Activated CD8-positive, alpha-beta T cell treated with anti-CD3 and anti-CD28 coated beads, Interleukin-2, amount 10 ng/mL, durations not matched to agents 7 days and 5 days (primary cell): ENCODE data around the gene TPRG1. TPM values are rescaled to one million over a fixed set of nuclear protein-coding genes. Genes with fewer than 3 reads are reported as not detected.

Source experiments
- ATAC-seq: fragments of 150-1000 bp; cut with Tn5 transposase; one replicate; pipeline ENCODE4 v1.10.0; 2021; ENCODE audit warnings: moderate library complexity
- CTCF ChIA-PET: fragments of 350-600 bp; sonication (Branson Sonifier 250); formaldehyde crosslinking; loops from one replicate; lab custom pipeline; 2021; ENCODE audit warnings: antibody characterized with exemption; lab: Charles Lee
- POLR2A ChIA-PET: fragments of 350-600 bp; sonication (Branson Sonifier 250); formaldehyde crosslinking; loops from one replicate; lab custom pipeline; 2021; ENCODE audit warnings: antibody characterized with exemption; lab: Charles Lee
- DNase-seq: peaks from one replicate; pipeline ENCODE4 v3.0.0-alpha.2; 2020
- H3K27ac Mint-ChIP-seq: one replicate; pipeline ENCODE4 v1.8.0; 2021; ENCODE audit warnings: mild to moderate bottlenecking, mixed read lengths
- H3K27me3 Mint-ChIP-seq: one replicate; pipeline ENCODE4 v1.8.0; 2021; ENCODE audit warnings: low read depth, mixed read lengths
- H3K36me3 Mint-ChIP-seq: one replicate; pipeline ENCODE4 v1.8.0; 2021; ENCODE audit warnings: low read depth, mixed read lengths
- H3K4me1 Mint-ChIP-seq: one replicate; pipeline ENCODE4 v1.8.0; 2021; ENCODE audit warnings: low read depth, mixed read lengths
- H3K4me3 Mint-ChIP-seq: one replicate; pipeline ENCODE4 v1.8.0; 2021; ENCODE audit warnings: mild to moderate bottlenecking, mixed read lengths
- H3K9me3 Mint-ChIP-seq: one replicate; pipeline ENCODE4 v1.8.0; 2022; ENCODE audit warnings: mixed read lengths; ENCODE audit not compliant: insufficient read depth
- total RNA-seq, 2 experiments: library from RNA; stranded (reverse); gene quantifications; one replicate each; pipeline ENCODE4 v1.2.3, GENCODE V29; 2021

Gene TPRG1
- total RNA-seq, 2 experiments from 2014 or later: 0.86 to 1.0 TPM

GRCh38 chr3:189269365-189269764 lies 97.6 kb downstream of the TPRG1 start:
- Mint-ChIP-seq H3K4me3 (no peak overlapping the region), H3K27ac (no peak overlapping the region), H3K9me3 (no peaks in the 10 kb centered on the region), H3K27me3 (no peaks in the 10 kb centered on the region), H3K36me3 (no peaks in the 10 kb centered on the region), H3K4me1 (peaks cover 7% of the 10 kb centered on the region)
- ChIA-PET CTCF (interaction anchor here (1.1 to 2.3 kb wide), 5 partner anchors 12 to 679 kb away, joined by 3 to 8 read pairs (median 3); no protein-coding TSS in a partner anchor), POLR2A (no interaction called here)
- DNase-seq (no peak), ATAC-seq (no peak)

DNA sequence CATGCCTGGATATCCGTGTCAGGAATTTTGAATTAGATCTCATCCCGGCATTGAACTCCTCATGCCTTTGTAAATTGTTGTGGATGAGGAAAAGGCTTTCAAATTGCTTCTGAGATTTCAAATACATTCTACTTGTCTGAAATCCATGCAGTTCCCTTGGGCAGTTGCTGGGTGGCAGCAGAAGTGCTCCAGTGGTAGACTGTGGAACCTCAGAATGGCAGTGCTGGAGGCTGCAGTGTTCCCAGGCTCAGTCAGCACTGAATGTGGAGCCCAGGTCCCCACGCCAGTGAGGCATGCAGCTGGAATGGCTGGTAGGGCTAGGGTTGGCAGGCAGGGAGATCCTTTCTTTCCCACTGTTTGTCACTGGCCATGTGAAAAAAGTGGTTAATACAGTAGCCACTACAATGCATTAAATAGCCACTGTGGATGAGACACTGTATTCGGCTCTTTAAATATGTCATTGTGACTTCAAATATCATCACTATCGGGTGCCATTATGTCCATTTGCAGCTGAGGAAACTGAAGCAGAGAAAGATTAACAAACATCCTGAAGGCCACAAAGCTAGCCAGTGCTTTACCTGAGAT lies 98.6 kb downstream of the TPRG1 start:
- H3K27me3 Mint-ChIP-seq: no peaks in the 10 kb centered on the region
- no peak overlapping the region for H3K4me3 Mint-ChIP-seq
- POLR2A ChIA-PET: interaction anchor here (0.6 kb wide), 1 partner anchor 1936 kb away, joined by 3 read pairs; no protein-coding TSS in a partner anchor
- ATAC-seq (peak; percentile 60), DNase-seq (peak; percentile 55)
- peaks cover 7% of the 10 kb centered on the region for H3K4me1 Mint-ChIP-seq
- H3K27ac Mint-ChIP-seq: no peak overlapping the region
- CTCF ChIA-PET: interaction anchor here (0.6 to 3.7 kb wide), 5 partner anchors 11 to 678 kb away, joined by 3 to 41 read pairs (median 3); no protein-coding TSS in a partner anchor
- H3K36me3 Mint-ChIP-seq: no peaks in the 10 kb centered on the region
- H3K9me3 Mint-ChIP-seq: no peaks in the 10 kb centered on the region

DNA sequence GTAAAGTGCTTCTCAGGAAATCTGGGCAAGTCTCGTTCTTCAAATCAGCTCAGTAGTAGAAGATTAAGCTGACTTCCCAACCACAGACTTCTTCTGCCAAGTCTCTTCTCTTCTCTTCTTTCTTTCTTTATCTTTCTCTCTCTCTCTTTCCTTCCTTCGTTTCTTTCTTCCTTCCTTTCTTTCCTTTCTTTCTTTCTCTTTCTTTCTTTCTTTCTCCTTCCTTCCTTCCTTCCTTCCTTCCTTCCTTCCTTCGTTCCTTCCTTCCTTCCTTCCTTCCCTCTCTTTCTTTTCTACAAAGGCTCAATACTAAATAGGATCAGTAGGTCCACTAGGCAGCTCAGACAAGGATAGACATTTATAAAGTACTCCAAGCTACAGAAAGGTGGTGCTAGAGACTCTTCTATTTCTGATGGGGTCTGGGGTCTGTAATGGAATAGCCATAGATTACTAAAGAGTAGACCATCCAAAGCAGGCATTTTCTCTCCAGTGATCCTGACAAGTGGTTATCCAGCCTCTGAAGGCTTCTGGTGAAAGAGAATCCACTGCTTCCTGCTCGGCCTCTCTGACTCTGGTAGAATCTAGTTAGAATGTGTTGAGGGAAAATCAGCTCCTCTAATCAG lies 100.8 kb downstream of the TPRG1 start:
- H3K4me1 Mint-ChIP-seq: peaks cover 12% of the 10 kb centered on the region
- no peaks in the 10 kb centered on the region for H3K27me3 Mint-ChIP-seq
- H3K27ac Mint-ChIP-seq: peak overlapping the region; percentile 12
- ATAC-seq: no peak
- H3K4me3 Mint-ChIP-seq: no peak overlapping the region
- H3K9me3 Mint-ChIP-seq: no peaks in the 10 kb centered on the region
- POLR2A ChIA-PET: interaction anchor here (0.7 kb wide), 1 partner anchor 679 kb away, joined by 3 read pairs; no protein-coding TSS in a partner anchor
- CTCF ChIA-PET: interaction anchor here (0.6 to 3.7 kb wide), 47 partner anchors 8 to 689 kb away, joined by 3 to 41 read pairs (median 4); partner anchors contain the start of gene TP63
- no peak for DNase-seq
- H3K36me3 Mint-ChIP-seq: no peaks in the 10 kb centered on the region

DNA sequence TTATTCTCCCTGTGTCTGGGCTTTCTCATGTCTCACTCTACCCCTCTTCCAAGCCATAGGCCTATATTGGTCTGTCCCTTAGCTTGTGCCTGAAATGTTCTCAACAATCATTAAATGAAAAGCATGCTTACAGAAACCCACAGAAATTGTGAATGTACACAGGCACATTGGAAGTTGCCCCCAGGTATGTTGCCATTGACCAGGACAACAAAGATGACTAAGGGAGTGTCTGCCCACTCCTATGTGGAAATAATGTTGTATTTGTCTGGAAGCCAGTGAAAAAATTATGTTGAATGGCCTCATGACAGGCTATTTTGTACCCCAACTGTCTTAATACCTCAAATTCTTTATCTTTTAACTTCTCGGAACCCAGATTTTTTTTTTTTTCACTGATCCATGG lies 102.0 kb downstream of the TPRG1 start:
- Mint-ChIP-seq H3K27ac (no peak overlapping the region), H3K4me3 (no peak overlapping the region), H3K36me3 (no peaks in the 10 kb centered on the region), H3K4me1 (peaks cover 18% of the 10 kb centered on the region), H3K27me3 (no peaks in the 10 kb centered on the region), H3K9me3 (no peaks in the 10 kb centered on the region)
- ATAC-seq: no peak
- CTCF ChIA-PET: interaction anchor here (0.7 to 3.7 kb wide), 16 partner anchors 9 to 675 kb away, joined by 3 to 41 read pairs (median 4); partner anchors contain the start of gene TP63
- POLR2A ChIA-PET: no interaction called here
- no peak for DNase-seq

DNA sequence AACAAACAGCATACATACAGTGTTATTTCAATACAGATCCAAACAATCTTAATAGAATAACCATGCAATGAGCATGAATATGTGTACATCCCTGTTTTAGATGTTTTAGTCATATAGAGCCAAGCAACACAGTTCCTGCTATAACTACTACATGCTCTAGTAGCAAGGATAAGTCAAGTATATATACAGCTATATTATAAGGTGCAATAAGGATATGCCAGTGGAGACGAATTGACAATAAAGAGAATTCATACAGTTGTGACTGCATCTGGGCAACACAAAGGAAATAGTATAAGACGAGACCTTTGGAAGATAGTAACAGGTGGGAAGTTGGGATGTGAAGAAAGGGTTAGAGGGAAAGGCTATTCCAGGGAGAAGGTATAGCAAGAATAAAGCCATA lies 103.4 kb downstream of the TPRG1 start:
- Mint-ChIP-seq H3K9me3 (no peaks in the 10 kb centered on the region), H3K27ac (no peak overlapping the region), H3K4me1 (peaks cover 18% of the 10 kb centered on the region), H3K4me3 (no peak overlapping the region), H3K36me3 (no peaks in the 10 kb centered on the region), H3K27me3 (no peaks in the 10 kb centered on the region)
- CTCF ChIA-PET: no interaction called here
- POLR2A ChIA-PET: no interaction called here
- ATAC-seq (no peak), DNase-seq (no peak)

DNA sequence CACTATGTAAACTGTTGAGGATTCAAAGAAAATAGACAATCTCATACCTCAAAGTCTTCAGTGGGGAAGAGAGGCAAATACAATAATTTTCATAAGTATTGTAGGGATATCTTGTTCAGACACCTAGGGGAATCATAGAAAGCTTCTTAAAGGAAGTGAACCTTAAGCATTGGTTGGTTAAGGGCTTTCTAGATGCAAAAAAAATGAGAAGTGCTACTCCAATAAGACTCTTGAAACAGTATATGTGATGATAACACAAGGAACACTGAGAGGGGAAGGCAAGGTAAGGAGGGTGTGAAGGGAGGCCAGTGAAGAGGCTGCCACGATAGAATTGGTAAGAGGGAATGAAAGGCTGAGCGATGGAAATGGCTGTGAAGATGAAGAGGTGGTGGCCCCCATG lies 104.1 kb downstream of the TPRG1 start:
- Mint-ChIP-seq H3K27me3 (no peaks in the 10 kb centered on the region), H3K4me3 (no peak overlapping the region), H3K4me1 (peaks cover 18% of the 10 kb centered on the region), H3K27ac (no peak overlapping the region), H3K36me3 (no peaks in the 10 kb centered on the region), H3K9me3 (no peaks in the 10 kb centered on the region)
- CTCF ChIA-PET: interaction anchor here (1.3 kb wide), 1 partner anchor 685 kb away, joined by 3 read pairs; no protein-coding TSS in a partner anchor
- POLR2A ChIA-PET: no interaction called here
- no peak for ATAC-seq
- no peak for DNase-seq

DNA sequence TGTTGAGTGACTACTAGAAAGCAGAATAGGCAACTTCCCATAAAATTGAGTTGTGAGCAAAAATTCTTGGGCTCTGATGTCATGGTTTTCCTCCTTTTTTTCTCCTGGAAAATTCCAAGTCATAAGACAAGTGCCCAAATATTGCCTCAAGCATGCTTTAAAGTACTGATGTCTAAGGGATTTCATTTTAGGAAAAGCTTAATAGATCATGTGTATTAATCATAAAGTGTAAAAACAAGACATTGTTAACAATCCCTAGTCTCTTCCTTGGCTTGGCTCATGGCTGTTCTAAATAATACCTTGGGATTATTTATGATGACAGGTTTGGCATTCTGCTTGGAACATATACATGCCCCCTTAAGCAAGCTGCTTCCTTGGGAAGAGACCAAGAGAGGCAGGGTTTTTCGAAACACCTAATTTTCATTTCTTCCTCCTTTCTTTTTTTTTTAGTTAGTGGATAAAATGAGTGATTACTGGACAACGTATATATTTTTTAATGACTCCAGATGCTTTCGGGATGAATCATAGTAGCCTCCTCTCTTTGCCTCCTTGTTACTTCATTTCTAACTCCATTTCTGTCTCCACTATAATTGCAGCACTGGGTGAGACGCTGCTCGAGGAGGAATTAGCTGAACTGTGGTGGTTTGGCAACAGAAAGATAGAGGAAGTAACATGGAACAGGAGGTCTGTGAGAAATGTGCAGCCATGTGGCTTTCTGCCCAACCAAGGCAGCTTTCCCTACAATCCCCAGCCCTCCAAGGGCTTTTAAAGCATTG lies 104.9 kb downstream of the TPRG1 start:
- CTCF ChIA-PET: interaction anchor here (0.8 to 1.3 kb wide), 3 partner anchors 9 to 684 kb away, joined by 3 to 4 read pairs (median 3); no protein-coding TSS in a partner anchor
- Mint-ChIP-seq H3K27me3 (no peaks in the 10 kb centered on the region), H3K4me3 (no peak overlapping the region), H3K4me1 (peaks cover 18% of the 10 kb centered on the region), H3K9me3 (no peaks in the 10 kb centered on the region), H3K27ac (no peak overlapping the region), H3K36me3 (no peaks in the 10 kb centered on the region)
- ATAC-seq (no peak), DNase-seq (no peak)
- POLR2A ChIA-PET: no interaction called here

GRCh38 chr3:189277711-189278110 lies 105.9 kb downstream of the TPRG1 start:
- H3K4me3 Mint-ChIP-seq: no peak overlapping the region
- DNase-seq: no peak
- no peaks in the 10 kb centered on the region for H3K27me3 Mint-ChIP-seq
- no peak overlapping the region for H3K27ac Mint-ChIP-seq
- POLR2A ChIA-PET: no interaction called here
- H3K4me1 Mint-ChIP-seq: peaks cover 15% of the 10 kb centered on the region
- ATAC-seq: no peak
- no peaks in the 10 kb centered on the region for H3K9me3 Mint-ChIP-seq
- no peaks in the 10 kb centered on the region for H3K36me3 Mint-ChIP-seq
- CTCF ChIA-PET: interaction anchor here (0.8 to 1.0 kb wide), 3 partner anchors 9 to 671 kb away, joined by 3 to 4 read pairs (median 4); no protein-coding TSS in a partner anchor

DNA sequence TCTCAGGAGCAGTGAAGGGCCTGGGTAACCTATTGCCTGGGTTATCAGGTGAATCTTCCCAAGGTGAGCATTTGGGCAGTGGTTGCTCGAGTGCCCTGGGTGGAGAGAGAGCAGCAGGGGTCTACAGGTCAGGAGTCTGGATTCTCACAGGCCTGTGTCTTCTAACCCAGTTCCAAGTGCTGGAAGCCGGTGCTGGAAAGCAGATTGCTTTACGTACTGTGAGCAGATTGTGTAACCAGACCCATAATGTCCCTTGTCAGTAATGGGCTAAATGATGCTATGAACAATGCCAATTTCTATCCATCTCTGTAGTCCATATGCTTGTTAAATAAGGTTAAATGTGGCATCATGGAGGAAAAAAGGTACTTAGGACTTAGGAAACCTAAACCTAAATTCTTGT lies 106.5 kb downstream of the TPRG1 start:
- no peak for DNase-seq
- no peaks in the 10 kb centered on the region for H3K27me3 Mint-ChIP-seq
- no peaks in the 10 kb centered on the region for H3K9me3 Mint-ChIP-seq
- no peak overlapping the region for H3K27ac Mint-ChIP-seq
- peaks cover 14% of the 10 kb centered on the region for H3K4me1 Mint-ChIP-seq
- ChIA-PET CTCF (interaction anchor here (0.9 kb wide), 1 partner anchor 8 kb away, joined by 4 read pairs; no protein-coding TSS in a partner anchor), POLR2A (no interaction called here)
- no peak for ATAC-seq
- no peaks in the 10 kb centered on the region for H3K36me3 Mint-ChIP-seq
- no peak overlapping the region for H3K4me3 Mint-ChIP-seq

GRCh38 chr3:189282189-189282588 lies 110.4 kb downstream of the TPRG1 start:
- DNase-seq: no peak
- no peak for ATAC-seq
- Mint-ChIP-seq H3K9me3 (no peaks in the 10 kb centered on the region), H3K36me3 (no peaks in the 10 kb centered on the region), H3K27ac (no peak overlapping the region), H3K27me3 (no peaks in the 10 kb centered on the region), H3K4me1 (peaks cover 21% of the 10 kb centered on the region), H3K4me3 (no peak overlapping the region)
- CTCF ChIA-PET: interaction anchor here (2.4 kb wide), 1 partner anchor 9 kb away, joined by 12 read pairs; no protein-coding TSS in a partner anchor
- POLR2A ChIA-PET: no interaction called here

- ATAC-seq (no peak), DNase-seq (no peak)
- H3K36me3 Mint-ChIP-seq: no peaks in the 10 kb centered on the region
- no peak overlapping the region for H3K4me3 Mint-ChIP-seq
- ChIA-PET POLR2A (no interaction called here), CTCF (interaction anchor here (2.4 kb wide), 1 partner anchor 10 kb away, joined by 12 read pairs; no protein-coding TSS in a partner anchor)
- no peaks in the 10 kb centered on the region for H3K27me3 Mint-ChIP-seq
- no peak overlapping the region for H3K27ac Mint-ChIP-seq
- no peaks in the 10 kb centered on the region for H3K9me3 Mint-ChIP-seq
- peaks cover 20% of the 10 kb centered on the region for H3K4me1 Mint-ChIP-seq
These were observed 111.0 kb downstream of the TPRG1 start for GRCh38 chr3:189282741-189283140.
